GM12878 (cell line): ENCODE measurements around the gene CTNNB1. TPM values are rescaled to one million over a fixed set of nuclear protein-coding genes. Genes with fewer than 3 reads are reported as not detected.

Experiments used
- ATAC-seq: fragments of 200-7000 bp; cut with Tn5 transposase; 3 replicates; pipeline ENCODE4 v1.9.1; 2020; ENCODE audit warnings: mild to moderate bottlenecking, moderate library complexity
- BruUV-seq: library from RNA; stranded (reverse); fragments of 400-500 nt; replicated peaks from 2 replicates; lab custom pipeline; 2021; lab: Mats Ljungman, UMichigan
- CTCF ChIA-PET: fragments of 300-600 bp; sonication (Branson Sonifier 250); formaldehyde crosslinking; extraction: SDS; loops from one replicate; lab custom pipeline; 2021; ENCODE audit warnings: inconsistent platforms; lab: Yijun Ruan, JAX
- POLR2A ChIA-PET: fragments of 350-600 bp; formaldehyde crosslinking; extraction: SDS; loops from one replicate; lab custom pipeline; 2021; ENCODE audit warnings: inconsistent platforms; lab: Charles Lee
- RAD21 ChIA-PET: fragments of 300-600 bp; sonication (Branson Sonifier 250); formaldehyde crosslinking; loops from one replicate; lab custom pipeline; 2023; ENCODE audit warnings: antibody characterized with exemption; ENCODE audit not compliant: unreplicated experiment; lab: Charles Lee
- SMC1A ChIA-PET: fragments of 300-600 bp; sonication (Branson Sonifier 250); formaldehyde crosslinking; loops from one replicate; lab custom pipeline; 2023; ENCODE audit not compliant: unreplicated experiment, uncharacterized antibody; lab: Charles Lee
- DNase-seq: peaks from one replicate; pipeline ENCODE4 v3.0.0-alpha.2; 2011; ENCODE audit warnings: low read depth, low spot score
- FAIRE-seq: peaks from 3 replicates; lab custom pipeline; 2011; peaks lifted over from hg19 to GRCh38; lab: Jason Lieb, UNC
- H2AFZ ChIP-seq: 2 replicates; pipeline ENCODE4 v1.6.0; 2011; ENCODE audit warnings: low read depth, low read length, control low read depth; ENCODE audit not compliant: control insufficient read depth
- H3K27ac ChIP-seq: 2 replicates; pipeline ENCODE4 v1.5.1; 2011; ENCODE audit warnings: control low read depth; ENCODE audit not compliant: control insufficient read depth, insufficient read depth
- H3K27me3 ChIP-seq, 2 experiments: replicated peaks in 1 of 2; 2 replicates each; pipeline versions ENCODE4 v1.6.0 to v1.6.1; 2011; ENCODE audit warnings: low read length in 1 of 2; ENCODE audit not compliant: control insufficient read depth in 2 of 2, insufficient read depth in 2 of 2
- H3K36me3 ChIP-seq, 2 experiments: 2 replicates each; pipeline ENCODE4 v1.5.1; 2011; ENCODE audit warnings: low read length in 1 of 2; ENCODE audit not compliant: control insufficient read depth in 2 of 2, insufficient read depth in 2 of 2
- H3K4me1 ChIP-seq: 2 replicates; pipeline ENCODE4 v1.6.1; 2011; ENCODE audit warnings: mild to moderate bottlenecking, low read length, moderate library complexity, mixed read lengths; ENCODE audit not compliant: control insufficient read depth, insufficient read depth
- H3K4me2 ChIP-seq: 2 replicates; pipeline ENCODE4 v1.6.0; 2011; ENCODE audit warnings: control low read depth; ENCODE audit not compliant: control insufficient read depth, insufficient read depth
- H3K4me3 ChIP-seq: fragments of 200-600 bp; sonication (generic); 2 replicates; pipeline ENCODE4 v1.5.1; 2016
- H3K79me2 ChIP-seq: 2 replicates; pipeline ENCODE4 v1.6.0; 2011; ENCODE audit warnings: low read length; ENCODE audit not compliant: control insufficient read depth, insufficient read depth
- H3K9ac ChIP-seq: 2 replicates; pipeline ENCODE4 v1.8.0; 2011; ENCODE audit warnings: low read length, control low read depth, mixed read lengths; ENCODE audit not compliant: control insufficient read depth, insufficient read depth
- H3K9me3 ChIP-seq: replicated peaks from 3 replicates; pipeline ENCODE4 v1.5.1; 2011; ENCODE audit warnings: mild to moderate bottlenecking, low read length; ENCODE audit not compliant: control insufficient read depth, insufficient read depth
- H4K20me1 ChIP-seq: 2 replicates; pipeline ENCODE4 v1.6.0; 2011; ENCODE audit not compliant: control insufficient read depth, insufficient read depth
- KDM1A ChIP-seq: fragments of 200-600 bp; sonication (generic); IDR thresholded peaks from 2 replicates; pipeline ENCODE4 v1.6.1; 2016; ENCODE audit warnings: borderline replicate concordance
- KLF5 ChIP-seq: fragments of 450-650 bp; IDR thresholded peaks from 2 replicates; pipeline ENCODE4 v1.6.1; 2014; ENCODE audit warnings: mild to moderate bottlenecking; ENCODE audit not compliant: partially characterized antibody
- MEF2B ChIP-seq: fragments of 450-650 bp; IDR thresholded peaks from 2 replicates; pipeline ENCODE4 v1.6.1; 2018; ENCODE audit warnings: mild to moderate bottlenecking, moderate library complexity; ENCODE audit not compliant: partially characterized antibody, poor library complexity, severe bottlenecking
- MYC ChIP-seq: IDR thresholded peaks from 2 replicates; pipeline ENCODE4 v1.6.1; 2011; ENCODE audit warnings: mild to moderate bottlenecking, low read length, moderate library complexity, inconsistent platforms; ENCODE audit not compliant: insufficient read depth, insufficient replicate concordance, insufficient read length, severe bottlenecking
- PKNOX1 ChIP-seq: fragments of 450-650 bp; IDR thresholded peaks from 2 replicates; pipeline ENCODE4 v1.6.1; 2016; ENCODE audit warnings: mild to moderate bottlenecking
- TARDBP ChIP-seq: IDR thresholded peaks from 2 replicates; pipeline ENCODE4 v1.6.1; 2016; ENCODE audit warnings: borderline replicate concordance
- TCF12 ChIP-seq: IDR thresholded peaks from 2 replicates; pipeline ENCODE4 v1.6.1; 2011; ENCODE audit warnings: low read depth, mild to moderate bottlenecking, low read length
- ZNF274 ChIP-seq: IDR thresholded peaks from one replicate; pipeline ENCODE4 v1.8.0; 2011; ENCODE audit not compliant: insufficient read length, insufficient read depth
- ZSCAN29 ChIP-seq: fragments of 450-650 bp; IDR thresholded peaks from 2 replicates; pipeline ENCODE4 v1.6.1; 2017; ENCODE audit warnings: mild to moderate bottlenecking, moderate library complexity
- WGBS: methylation state at CpG from one replicate; pipeline ENCODE4 v1.1.6; 2016; ENCODE audit warnings: low lambda C conversion rate; ENCODE audit not compliant: insufficient replicate concordance, insufficient coverage; ENCODE audit errors: missing lambda C conversion rate; 5-methylcytosine and 5-hydroxymethylcytosine counted together
- in situ Hi-C: fragments of 300-500 bp; cut with MboI; formaldehyde crosslinking; loops from 9 replicates; pipeline ENCODE4 v1.14.3; 2018; ENCODE audit warnings: mixed read lengths
- intact Hi-C: fragments of 100-400 bp; cut with micrococcal nuclease; formaldehyde crosslinking; loops from one replicate; pipeline ENCODE4 v1.14.2; 2022; ENCODE audit not compliant: unreplicated experiment
- polyA plus RNA-seq, 11 experiments: library from polyadenylated mRNA; depleted of rRNA in 4 of 11; unstranded in 6 of 11; stranded (reverse) in 5 of 11; fragments of >200 nt; fragmentation: Nextera tagmentation in 4 of 11; fragmentation: Illumina TruSeq in 1 of 11; extraction: Ambion mirVana in 4 of 11; extraction: Trizol in 1 of 11; gene quantifications; 1 replicate in 1 of 11; 2 replicates in 10 of 11; pipeline versions ENCODE4 v1.2.1 to v1.2.3, GENCODE V29; 2011 to 2016; ENCODE audit warnings: inconsistent platforms in 2 of 11, missing spikeins in 2 of 11, low read depth in 1 of 11
- total RNA-seq, 4 experiments: library from RNA; depleted of rRNA in 3 of 4; stranded (reverse); fragments of >200 nt in 3 of 4; fragmentation: Illumina TruSeq in 1 of 4; extraction: Trizol in 1 of 4; gene quantifications; 2 replicates each; pipeline versions ENCODE4 v1.2.1 to v1.2.3, GENCODE V29; 2013 to 2021
- TF ChIP-seq, protein P1 (sequence below): fragments of 150-350 bp; IDR thresholded peaks from 2 replicates; pipeline ENCODE4 v1.6.1; 2016; ENCODE audit warnings: low read depth, low read length
- TF ChIP-seq, protein P2 (sequence below): IDR thresholded peaks from 2 replicates; pipeline ENCODE4 v1.6.1; 2011; ENCODE audit warnings: mild to moderate bottlenecking, low read depth, low read length, moderate library complexity; ENCODE audit not compliant: insufficient replicate concordance

CTNNB1 gene
- total and polyA plus RNA-seq, 10 of the 15 experiments (the other 5 are each of a cell fraction or from before 2014, with no cell fraction given), result 30.4 to 217 (median 138) TPM

DNA sequence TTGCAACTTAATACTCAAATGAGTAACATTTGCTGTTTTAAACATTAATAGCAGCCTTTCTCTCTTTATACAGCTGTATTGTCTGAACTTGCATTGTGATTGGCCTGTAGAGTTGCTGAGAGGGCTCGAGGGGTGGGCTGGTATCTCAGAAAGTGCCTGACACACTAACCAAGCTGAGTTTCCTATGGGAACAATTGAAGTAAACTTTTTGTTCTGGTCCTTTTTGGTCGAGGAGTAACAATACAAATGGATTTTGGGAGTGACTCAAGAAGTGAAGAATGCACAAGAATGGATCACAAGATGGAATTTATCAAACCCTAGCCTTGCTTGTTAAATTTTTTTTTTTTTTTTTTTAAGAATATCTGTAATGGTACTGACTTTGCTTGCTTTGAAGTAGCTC is 40.3 kb downstream of the CTNNB1 start:
- ATAC-seq, result no peak
- Histone ChIP-seq H2AFZ (no peak overlapping the region), H3K4me3 (no peak overlapping the region), H3K9ac (no peak overlapping the region), H3K79me2 (no peaks in the 10 kb centered on the region), H3K9me3 (no peaks in the 10 kb centered on the region), H3K36me3 (peaks cover 9 to 18% of the 10 kb centered on the region in 2 experiments), H3K27me3 (no peaks in the 10 kb centered on the region), H4K20me1 (0 out of 2 replicates have a peak, but pooled peaks cover 3% of the 10 kb centered on the region), H3K27ac (no peak overlapping the region), H3K4me2 (no peak overlapping the region), H3K4me1 (no peaks in the 10 kb centered on the region)
- 95% methylated on average over 2 of the region's 2 CpGs for WGBS
- ChIA-PET SMC1A (no interaction called here), CTCF (no interaction called here), RAD21 (no interaction called here), POLR2A (no interaction called here)
- BruUV-seq, result no TSS peak
- no peak for TF ChIP-seq PKNOX1
- no peak for TF ChIP-seq TARDBP
- no peak for TF ChIP-seq ZSCAN29
- DNase-seq, result no peak
- intact Hi-C loops, result loop anchor here (10.0 kb wide), 1 partner anchor 655 kb away; no protein-coding TSS in a partner anchor
- no peak for FAIRE-seq
- in situ Hi-C loops, result no loop called here

- H3K4me3 ChIP-seq, result no peak overlapping the region
- H3K9ac ChIP-seq, result no peak overlapping the region
- no peak for TF ChIP-seq ZNF274
- no peak for TF ChIP-seq TCF12
- TF ChIP-seq KLF5, result no peak
- TF ChIP-seq KDM1A, result no peak
- TF ChIP-seq, protein P1, sequence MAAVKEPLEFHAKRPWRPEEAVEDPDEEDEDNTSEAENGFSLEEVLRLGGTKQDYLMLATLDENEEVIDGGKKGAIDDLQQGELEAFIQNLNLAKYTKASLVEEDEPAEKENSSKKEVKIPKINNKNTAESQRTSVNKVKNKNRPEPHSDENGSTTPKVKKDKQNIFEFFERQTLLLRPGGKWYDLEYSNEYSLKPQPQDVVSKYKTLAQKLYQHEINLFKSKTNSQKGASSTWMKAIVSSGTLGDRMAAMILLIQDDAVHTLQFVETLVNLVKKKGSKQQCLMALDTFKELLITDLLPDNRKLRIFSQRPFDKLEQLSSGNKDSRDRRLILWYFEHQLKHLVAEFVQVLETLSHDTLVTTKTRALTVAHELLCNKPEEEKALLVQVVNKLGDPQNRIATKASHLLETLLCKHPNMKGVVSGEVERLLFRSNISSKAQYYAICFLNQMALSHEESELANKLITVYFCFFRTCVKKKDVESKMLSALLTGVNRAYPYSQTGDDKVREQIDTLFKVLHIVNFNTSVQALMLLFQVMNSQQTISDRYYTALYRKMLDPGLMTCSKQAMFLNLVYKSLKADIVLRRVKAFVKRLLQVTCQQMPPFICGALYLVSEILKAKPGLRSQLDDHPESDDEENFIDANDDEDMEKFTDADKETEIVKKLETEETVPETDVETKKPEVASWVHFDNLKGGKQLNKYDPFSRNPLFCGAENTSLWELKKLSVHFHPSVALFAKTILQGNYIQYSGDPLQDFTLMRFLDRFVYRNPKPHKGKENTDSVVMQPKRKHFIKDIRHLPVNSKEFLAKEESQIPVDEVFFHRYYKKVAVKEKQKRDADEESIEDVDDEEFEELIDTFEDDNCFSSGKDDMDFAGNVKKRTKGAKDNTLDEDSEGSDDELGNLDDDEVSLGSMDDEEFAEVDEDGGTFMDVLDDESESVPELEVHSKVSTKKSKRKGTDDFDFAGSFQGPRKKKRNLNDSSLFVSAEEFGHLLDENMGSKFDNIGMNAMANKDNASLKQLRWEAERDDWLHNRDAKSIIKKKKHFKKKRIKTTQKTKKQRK, result no peak
- no peak for TF ChIP-seq MYC
- TF ChIP-seq, protein P2, sequence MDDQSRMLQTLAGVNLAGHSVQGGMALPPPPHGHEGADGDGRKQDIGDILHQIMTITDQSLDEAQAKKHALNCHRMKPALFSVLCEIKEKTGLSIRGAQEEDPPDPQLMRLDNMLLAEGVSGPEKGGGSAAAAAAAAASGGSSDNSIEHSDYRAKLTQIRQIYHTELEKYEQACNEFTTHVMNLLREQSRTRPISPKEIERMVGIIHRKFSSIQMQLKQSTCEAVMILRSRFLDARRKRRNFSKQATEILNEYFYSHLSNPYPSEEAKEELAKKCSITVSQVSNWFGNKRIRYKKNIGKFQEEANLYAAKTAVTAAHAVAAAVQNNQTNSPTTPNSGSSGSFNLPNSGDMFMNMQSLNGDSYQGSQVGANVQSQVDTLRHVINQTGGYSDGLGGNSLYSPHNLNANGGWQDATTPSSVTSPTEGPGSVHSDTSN, result no peak
- TF ChIP-seq MEF2B, result no peak
- no peak overlapping the region for H3K27ac ChIP-seq
- in situ Hi-C loops (no loop called here), intact Hi-C loops (no loop called here)
- no peak for FAIRE-seq
- RAD21 ChIA-PET, result interaction anchor here (1.2 kb wide), 1 partner anchor 39 kb away, joined by 3 read pairs; no protein-coding TSS in a partner anchor
- peaks cover 7 to 12% of the 10 kb centered on the region in 2 experiments for H3K36me3 ChIP-seq
- no peak for DNase-seq
- POLR2A ChIA-PET, result no interaction called here
- CTCF ChIA-PET, result no interaction called here
- H4K20me1 ChIP-seq, result 0 out of 2 replicates have a peak, but pooled peaks cover 3% of the 10 kb centered on the region
- H3K79me2 ChIP-seq, result no peaks in the 10 kb centered on the region
- ATAC-seq, result no peak
- WGBS, result 98% methylated on average over 4 of the region's 4 CpGs
- SMC1A ChIA-PET, result interaction anchor here (1.0 to 1.6 kb wide), 3 partner anchors 9 to 27 kb away, joined by 3 to 5 read pairs (median 5); no protein-coding TSS in a partner anchor
- no peaks in the 10 kb centered on the region for H3K4me1 ChIP-seq
- no peaks in the 10 kb centered on the region for H3K27me3 ChIP-seq
- H3K9me3 ChIP-seq, result no peaks in the 10 kb centered on the region
- no peak overlapping the region for H2AFZ ChIP-seq
- H3K4me2 ChIP-seq, result no peak overlapping the region
- no TSS peak for BruUV-seq
Measured at GRCh38 chr3:41241161-41241560, 41.9 kb downstream of the CTNNB1 start.
